EL (cell line): ENCODE results near the gene OR8A1.
A peak's percentile ranks its signal among the peaks of the same experiment; 100 is the strongest.

Experiments
- DNase-seq: peaks from one replicate; pipeline ENCODE4 v3.0.0-alpha.2; 2016

Gene OR8A1

DNA sequence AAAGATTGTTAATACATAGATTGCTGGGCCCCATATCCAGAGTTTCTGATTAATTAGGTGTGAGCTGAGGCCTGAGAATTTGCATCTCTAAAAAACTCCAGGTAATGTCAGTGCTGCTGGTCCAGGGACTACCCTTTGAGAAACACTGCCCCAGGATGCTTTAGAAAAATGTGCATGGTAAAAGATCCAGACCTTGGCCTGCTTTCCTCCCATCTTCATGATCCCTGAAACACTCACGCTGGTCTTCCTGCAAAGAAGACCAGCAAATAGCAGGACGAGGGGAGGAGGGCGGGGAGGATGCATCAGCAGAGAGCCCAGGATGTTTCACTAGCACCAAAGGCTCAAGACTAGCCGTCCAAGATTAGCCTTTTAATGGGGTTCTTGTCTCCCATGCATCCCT, at the start of gene OR8A1:
Gene OR8A1, plus strand, starts transcription at position 301 of the 400 bp plus-strand sequence. CDS start 123 bp downstream, outside the sequence.
- DNase-seq = no peak

DNA sequence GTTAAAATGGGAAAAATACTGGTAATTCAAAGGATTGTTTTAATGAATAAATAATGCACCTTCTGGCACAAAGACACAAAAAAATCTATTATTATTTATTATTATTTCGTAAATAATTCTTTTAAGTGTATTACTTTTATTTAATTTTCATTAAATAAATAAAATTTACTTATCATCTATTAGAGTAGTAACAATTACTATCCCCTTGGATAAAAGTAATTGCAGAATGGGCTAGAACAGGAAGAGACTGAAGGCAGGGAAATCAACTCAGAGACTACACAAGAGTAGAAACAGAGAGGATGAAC, 49.3 kb upstream of the OR8A1 start:
- DNase-seq = no peak

DNA sequence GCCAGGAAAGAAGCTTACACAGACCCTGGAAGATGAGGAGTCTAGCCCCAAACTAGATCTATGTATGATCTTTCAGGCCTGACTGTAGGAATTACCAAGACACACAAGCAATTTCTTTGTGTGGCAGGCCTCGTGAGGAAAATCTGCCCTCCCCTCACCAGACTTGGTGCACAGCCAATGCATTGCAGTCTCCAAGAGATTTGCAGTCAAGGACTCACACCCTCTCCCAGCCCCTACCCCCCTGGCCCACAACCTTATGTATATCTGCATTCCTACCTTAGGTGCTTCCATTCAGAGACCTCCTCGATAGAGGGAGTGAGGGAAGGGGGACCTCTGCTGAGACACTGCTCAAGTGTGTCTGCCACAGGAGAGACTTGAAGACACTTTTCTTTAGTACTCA, 36.2 kb upstream of the OR8A1 start:
- DNase-seq = no peak

DNA sequence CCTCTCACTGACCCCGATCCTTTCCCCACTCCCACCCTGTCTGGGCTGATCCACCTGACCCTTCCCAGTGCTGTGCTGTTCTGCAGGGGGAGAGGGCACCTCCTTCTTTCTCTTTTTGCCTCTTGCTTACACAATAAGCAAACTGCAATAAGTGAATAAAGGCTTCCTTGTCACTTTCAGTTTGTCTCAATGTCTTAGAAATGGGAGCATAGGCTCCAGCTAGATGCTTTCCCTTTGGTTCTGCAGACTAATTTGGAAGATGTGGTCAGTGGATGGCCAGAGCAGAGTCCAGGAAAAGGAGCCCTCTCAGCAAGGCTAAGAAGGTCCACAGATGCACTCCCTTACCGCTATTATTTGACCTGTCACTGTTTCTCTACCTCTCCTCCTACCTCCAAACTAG, 35.7 kb upstream of the OR8A1 start:
- no peak for DNase-seq

DNA sequence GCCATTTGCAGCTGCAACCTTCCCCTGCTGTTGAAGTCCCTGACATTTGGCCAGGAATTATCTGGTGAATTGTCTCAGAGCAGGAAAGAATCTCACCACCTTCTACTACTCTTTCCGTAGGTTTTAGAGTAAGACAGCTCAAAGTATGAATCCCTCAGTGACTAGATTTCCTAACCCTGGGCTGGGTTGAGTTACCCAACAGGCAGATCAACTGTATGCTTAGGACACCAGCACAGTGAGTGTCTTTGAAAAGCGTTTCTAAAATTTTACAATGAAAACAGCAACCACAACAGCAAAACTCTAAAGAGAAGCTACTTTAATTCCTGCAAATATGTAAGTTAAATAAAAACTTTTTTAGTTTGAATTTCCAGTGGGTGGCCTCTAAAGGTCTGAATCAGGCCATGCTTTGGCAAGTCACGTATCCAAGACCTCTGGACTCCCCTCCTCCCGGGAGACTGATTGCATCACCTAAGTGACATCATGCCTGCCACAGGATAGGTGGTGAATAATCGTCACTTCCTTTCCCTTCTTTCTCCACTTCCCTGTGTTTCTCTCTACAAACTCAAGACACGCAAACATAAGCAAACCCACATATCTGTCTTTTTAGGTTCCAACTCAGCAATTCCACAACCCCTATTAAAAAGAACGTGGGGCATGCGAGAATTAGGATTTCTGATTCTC, 34.1 kb upstream of the OR8A1 start:
- peak; percentile 21 for DNase-seq

DNA sequence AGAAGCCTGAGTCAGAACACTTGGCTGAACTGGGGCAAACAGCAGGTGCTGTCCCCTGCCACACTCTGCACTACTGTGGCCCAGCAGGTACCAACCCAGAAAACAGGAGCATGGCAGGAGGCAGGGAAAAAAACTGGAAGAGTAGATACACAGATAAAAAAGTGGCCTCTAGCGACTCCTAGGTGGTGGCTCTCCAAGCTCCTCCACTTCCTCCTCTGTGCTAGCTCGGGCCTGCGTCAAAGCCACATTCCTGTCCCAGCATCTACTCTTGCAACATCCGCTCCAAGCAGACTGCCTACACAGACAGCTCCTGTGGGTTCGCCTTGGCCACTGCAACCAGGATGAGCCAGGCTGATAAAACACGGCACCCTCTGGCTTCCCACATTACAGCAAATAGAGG, 33.3 kb upstream of the OR8A1 start:
- DNase-seq = peak; percentile 56

DNA sequence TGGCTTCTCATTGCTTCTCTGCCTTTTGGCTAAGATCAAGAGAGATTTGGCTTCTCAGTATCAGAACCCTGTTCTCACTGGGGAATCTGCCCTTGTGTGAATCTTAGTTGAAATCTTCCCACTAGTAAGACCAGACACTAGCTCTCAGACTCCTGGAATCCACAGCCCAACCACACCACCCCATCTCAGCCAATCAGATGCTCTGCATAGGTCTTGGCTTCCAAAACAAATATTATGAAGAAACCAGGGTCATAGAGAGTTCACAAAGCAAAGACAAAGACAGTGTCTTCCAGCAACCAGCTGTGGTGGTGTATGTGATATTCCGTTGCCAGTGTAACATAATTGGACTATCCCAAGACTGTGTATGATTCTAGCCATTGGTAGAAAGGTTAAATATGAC, 31.8 kb upstream of the OR8A1 start:
- peak; percentile 3 for DNase-seq

DNA sequence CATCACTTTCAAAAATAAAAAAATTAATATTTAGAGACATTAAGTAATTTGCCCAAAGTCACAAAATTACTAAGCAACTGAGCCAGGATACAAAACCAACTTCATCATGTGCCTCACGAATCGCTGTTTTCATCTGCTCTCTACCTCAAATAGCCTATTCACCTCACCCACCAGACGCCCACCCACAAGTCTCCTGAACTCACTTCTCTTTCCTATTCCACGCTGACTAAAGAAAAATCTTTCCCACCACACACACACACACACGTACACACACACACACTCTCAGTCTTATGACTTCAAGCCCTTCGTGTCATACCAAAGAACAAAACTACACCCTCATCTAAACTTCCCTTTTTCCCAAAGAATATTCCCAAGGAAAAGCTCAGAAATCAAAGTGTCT, 28.6 kb upstream of the OR8A1 start:
- DNase-seq = no peak

DNA sequence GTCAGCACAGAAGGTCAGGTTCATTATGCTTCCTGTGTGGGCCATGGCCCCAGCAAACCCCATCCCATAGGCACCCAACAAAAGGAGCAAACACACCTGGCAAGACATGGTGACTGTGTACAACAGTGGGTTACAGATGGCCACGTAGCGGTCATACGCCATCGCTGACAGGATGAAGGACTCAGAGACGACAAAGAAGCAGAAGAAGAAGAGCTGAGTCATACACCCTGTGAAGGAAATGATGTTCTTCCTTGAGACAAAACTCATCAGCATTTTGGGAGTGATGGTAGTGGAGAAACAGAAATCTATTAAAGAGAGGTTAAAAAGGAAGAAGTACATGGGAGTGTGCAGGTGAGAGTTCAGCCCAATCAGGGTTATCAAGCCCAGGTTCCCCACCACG, 26.7 kb upstream of the OR8A1 start:
- DNase-seq = no peak

DNA sequence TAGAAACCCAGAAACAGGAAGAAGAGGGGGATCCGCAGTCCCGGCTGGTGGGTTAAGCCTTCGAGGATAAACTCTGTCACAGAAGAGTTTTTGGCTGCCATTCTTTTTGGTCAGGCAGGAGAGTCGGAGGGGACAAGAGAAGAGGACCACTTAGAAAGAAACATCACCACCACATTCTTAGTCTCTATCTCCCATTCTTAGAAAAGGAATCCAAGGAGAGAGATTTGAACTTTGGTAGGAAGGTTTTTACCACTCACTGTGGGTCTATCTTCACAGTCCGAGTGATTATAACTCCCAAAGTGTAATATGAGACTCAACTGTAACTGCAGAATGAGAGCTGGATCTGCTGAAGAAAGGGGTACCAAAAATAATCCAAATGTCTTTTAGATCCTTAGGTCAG, 26.2 kb upstream of the OR8A1 start, which contains the start of gene OR8B12:
Gene OR8B12, minus strand, starts transcription at position 101 of the 400 bp plus-strand sequence. Its CDS starts 0 bp downstream, at position 101.
- DNase-seq = no peak

DNA sequence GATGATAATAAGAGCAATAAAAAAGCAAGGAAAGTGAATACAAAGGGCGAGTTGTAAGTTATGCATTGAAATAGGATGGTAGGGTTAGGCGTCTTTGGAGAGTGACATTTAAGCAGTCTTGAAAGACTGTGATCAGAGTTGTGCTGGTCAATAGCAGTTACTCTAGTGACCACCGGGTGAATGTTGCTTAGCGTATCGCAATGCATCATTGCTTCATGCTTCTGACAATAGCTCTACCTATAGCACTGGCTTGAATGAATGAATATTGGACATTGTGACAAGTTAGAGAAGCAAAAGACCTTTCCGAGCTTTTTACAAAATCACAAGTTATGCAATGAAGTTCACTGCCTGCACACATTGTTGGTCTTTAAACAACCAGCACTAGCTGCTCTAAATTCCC, 18.6 kb upstream of the OR8A1 start:
- no peak for DNase-seq

DNA sequence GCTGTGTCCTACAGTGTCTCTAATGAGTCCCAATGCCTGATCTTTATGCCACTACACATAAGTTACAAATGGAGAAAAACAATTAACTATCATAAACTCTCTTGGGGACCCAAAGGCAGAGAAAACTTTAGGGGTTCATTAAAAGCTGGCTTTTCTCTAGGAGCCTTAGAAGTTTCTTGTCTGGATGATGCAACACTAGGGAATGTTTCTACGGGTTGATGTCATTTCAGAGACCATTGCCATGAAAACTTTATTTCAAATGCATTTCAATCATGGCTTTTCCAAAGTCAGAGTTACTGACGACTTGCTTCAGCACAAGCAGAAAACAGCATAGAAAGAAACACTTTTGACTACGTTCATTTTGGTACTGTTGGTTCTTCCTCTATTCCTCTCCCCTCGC, 17.8 kb upstream of the OR8A1 start:
- no peak for DNase-seq

DNA sequence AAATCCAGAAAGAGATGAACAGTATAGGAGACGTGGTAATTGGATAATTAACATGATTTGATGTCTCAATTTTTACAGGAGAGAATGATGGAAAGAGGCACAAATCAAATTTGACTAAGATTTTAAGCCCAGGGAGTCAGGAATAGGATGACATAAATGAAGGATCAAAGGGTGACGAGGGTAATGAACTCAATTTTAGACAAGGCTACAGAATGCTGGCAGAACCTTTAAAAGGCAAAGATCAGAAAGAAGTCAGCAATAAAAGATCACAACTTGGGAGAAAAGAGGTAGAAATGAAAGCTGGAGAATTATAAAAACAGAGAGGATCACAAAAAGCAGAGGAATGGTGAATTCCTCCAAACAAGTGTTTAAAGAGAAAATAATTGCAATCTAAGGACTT, 13.0 kb upstream of the OR8A1 start:
- DNase-seq = no peak

DNA sequence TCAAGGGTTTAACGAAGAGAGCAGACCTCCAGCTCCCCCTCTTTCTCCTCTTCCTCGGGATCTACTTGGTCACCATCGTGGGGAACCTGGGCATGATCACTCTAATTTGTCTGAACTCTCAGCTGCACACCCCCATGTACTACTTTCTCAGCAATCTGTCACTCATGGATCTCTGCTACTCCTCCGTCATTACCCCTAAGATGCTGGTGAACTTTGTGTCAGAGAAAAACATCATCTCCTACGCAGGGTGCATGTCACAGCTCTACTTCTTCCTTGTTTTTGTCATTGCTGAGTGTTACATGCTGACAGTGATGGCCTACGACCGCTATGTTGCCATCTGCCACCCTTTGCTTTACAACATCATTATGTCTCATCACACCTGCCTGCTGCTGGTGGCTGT, 363 bp downstream of the OR8A1 start:
- no peak for DNase-seq

DNA sequence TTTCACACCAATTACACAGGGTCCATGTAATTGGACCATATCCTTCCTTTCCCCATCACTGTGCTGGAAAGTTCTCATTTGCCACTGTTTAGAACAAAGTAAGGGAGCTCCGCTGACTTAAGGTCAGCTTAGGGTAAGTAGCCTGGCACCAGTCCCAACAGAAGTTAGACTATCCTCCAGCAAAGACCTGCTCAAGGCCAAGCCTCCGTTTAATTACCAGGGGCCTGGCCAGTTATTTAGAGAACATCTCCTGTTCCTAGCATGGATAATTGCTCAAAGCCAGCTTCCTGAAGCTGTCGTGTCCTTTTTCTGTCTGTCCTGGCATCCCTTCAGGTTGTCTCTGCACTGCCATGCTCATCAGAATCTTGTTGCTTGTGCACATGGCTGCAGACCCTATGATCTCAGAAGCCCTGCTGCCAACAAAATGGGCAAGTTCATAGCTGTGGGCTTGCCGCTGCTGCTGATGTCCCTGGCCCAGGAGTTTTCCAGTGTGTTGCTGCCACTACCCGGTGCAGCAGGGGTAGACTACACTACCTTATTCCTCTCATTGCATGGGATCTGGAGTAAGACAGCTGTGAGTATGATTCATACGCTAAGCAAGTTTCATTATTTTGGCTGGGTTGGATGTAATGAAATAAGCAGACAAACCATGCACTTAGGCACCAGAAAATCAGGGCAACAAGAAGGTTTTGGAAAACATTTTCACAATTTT, 8.1 kb downstream of the OR8A1 start:
- DNase-seq = no peak

DNA sequence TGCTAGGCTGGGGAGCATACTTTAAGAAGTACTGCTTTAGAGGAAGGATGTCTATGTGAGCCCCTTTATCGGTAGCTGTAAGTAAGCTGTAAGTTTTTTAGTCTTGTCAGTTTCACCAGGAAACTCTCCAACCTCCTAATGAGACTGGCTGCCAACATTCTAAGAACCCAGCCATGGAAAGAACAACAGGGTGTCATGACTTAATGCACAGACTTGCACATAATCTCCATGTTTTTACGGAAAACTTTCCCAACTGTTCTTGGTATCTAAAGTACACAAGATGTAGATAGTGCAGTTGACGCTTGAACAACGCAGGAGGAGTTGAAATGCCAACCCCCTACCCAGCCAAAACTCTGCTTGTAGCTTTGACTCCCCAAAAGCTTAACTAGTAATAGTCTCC, 9.0 kb downstream of the OR8A1 start:
- DNase-seq = no peak

DNA sequence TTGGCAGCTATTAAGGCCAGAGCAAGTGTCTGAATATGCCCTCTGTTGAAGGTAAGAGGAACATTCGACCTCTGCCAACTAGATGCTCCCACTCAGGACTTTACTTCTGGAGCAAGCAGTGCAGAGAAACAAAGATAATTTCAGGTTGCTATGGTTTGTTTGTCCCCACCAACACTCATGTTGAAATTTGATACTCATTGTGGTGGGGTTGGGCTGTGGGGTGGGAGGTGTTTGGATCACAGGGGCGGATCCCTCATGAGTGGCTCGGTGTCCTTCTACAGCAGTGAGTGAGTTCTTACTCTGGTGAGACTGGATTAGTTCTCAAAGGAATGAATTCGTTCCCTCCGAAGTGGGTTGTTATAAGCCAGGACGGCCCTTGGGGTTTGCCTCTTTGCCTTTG, 12.0 kb downstream of the OR8A1 start:
- no peak for DNase-seq

DNA sequence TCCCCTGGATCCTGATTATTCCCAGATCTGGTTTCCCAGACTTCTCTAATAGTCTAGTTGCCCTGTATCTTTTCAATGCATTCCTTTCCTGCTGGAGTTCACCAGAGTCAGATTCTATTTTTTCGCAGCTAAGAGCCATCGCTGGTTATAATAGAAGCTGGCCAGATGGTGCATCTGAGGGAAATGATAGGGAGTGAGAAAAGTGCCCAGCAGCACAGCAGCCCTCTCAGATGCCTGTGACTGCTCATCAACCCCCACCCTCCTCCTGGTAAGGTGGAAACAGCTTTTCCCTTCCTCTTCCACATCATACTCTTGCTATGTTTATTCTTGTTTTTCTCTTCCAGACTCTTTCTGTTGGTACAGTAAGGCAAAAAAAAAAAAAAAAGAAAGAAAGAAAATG, 12.8 kb downstream of the OR8A1 start:
- no peak for DNase-seq

DNA sequence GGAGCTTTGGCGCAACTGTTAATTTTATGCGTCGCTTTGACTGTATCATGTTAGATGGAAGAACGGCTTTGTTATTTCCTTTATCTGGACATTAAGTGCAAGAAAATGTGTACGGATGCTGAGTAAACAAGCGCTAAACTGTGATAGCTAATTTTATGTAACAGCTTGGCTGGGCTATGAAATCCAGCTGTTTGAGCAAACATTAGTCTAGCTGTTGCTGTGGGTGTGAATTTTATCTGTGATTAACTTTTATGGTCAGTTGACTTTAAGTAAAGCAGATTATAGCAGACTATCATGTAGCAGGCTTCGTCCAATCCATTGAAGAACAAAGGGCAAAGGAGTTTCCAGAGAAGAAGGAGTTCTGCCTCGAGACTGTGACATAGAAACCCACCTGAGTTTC, 14.0 kb downstream of the OR8A1 start:
- DNase-seq = no peak

DNA sequence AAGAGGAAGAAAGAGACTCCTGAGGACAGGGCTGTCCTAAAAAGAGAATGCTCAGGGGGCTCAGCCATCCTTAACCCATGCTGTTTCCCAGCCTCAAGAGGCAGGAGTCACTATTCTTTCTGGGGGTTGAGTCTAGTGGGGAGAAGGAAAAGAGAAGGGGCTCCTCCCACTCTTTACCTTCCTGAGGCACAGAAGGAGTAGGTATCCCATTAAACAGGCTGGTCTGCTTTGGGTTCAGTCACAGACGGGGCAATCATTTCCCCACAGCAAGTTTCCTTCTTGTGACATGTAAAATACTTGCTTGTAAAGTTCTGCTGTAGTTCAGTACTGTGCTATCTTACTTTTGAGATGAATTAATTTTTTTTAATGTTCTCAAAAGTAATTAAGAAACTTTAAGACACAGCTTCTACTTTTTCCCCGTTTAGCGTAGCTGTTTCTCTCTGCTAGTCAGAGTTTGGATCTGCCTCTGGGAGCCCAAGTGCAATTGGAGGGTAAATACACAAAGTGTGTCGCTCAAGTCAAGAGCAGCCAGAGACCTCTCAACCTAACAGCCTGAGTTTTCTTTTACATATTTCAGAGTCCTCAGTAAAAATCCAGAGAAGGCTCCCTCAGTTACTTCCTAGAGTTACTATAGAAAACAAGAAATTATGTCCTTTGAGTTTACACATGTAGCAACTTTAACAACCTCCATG, 15.0 kb downstream of the OR8A1 start:
- no peak for DNase-seq

DNA sequence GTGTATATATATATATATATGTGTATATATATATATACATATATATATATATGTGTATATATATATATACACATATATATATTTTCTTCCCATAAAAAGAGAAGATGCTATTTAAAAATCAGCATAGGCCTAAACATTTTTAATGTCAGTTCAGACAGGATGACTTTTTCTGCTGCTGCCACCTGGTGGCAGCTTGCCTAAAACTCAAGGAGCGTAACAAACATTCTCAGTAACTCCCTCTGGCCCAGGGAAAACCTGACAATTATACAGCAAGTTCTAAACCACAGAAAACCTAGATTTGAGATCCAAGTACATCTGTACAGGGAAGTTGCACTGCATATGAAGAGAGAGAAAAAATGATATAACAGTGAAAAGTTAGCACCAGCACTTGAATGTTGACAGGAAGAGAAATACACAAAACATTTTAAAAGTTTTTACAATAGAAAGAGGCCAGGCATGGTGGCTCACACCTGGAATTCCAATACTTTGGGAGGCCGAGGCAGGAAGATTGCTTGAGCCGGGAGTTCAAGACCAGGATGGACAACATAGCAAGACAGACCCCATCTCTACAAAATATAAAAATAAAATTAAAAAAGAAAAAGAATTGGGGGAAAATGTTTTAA, 16.6 kb downstream of the OR8A1 start:
- peak; percentile 54 for DNase-seq

DNA sequence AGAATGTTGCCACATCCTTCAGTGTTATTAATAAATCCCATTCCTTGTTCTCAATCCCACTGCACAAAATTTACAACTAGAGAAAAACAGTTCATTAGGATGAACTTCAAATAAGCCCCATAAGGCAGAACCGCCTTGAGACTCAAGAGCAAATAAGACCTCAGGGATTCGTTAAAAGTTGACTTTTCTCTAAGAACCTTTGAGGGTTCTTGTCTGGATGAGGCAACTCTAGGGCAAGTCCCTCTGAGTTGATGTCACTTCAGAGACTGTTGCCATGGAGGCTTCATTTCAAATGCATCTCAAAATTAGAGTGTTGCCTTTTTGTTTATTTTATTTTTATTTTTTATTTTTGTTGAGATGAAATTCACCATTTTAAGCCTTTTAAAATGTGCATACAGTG, 21.6 kb downstream of the OR8A1 start:
- no peak for DNase-seq

DNA sequence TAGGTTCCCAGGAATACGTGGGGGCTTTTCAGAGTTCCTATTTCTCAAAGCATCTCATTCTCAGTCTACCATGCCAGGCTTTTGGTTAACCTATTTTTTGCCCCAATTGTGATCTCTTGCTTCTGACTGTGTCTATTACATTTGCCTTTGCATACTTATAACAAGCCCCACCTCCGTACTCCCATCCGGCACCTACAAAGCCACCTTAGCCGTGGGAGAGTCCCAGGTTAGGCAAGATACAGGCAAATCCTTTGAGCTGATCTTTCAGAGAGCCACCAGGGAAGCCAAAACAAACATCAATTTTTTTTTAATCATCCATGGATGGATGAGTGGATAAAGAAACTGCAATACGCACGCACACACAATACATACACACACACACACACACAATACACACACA, 22.8 kb downstream of the OR8A1 start:
- no peak for DNase-seq

DNA sequence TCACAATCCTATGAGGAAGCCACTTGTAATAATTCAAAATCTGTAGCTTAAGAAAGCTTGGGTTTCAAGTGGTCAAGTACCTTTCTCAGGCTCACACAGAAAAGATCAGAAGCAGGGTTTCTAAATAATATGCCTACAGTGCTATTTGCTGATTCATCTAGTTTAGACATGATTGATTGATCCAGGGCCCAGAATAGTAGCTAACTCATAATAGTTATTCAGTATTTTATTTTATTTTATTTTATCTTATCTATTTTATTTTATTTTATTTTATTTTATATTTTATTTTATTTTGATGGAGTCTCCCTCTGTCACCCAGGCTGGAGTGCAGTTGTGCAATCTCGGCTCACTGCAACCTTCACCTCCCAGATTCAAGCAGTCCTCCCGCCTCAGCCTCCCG, 25.5 kb downstream of the OR8A1 start:
- DNase-seq = no peak
